Gastroesophageal sphincter (tissue), 4 donors: ENCODE measurements around the gene KCNIP4. TPM values are rescaled to one million over a fixed set of nuclear protein-coding genes. Genes with fewer than 3 reads are reported as not detected.

ENCODE experiments used
- ATAC-seq: fragments of 150-250 bp; one replicate; pipeline ENCODE4 v1.9.1; 2016; ENCODE audit warnings: mild to moderate bottlenecking, moderate library complexity
- H3K27ac ChIP-seq, 4 donors: fragments of 200-600 bp; sonication (generic) in 3 of 4; 1 replicate in 3 of 4; 2 replicates in 1 of 4; pipeline ENCODE4 v1.5.1; 2016 to 2019
- H3K27me3 ChIP-seq: fragments of 200-600 bp; sonication (generic); one replicate; pipeline ENCODE4 v1.5.1; 2019
- H3K36me3 ChIP-seq, 2 donors: fragments of 200-600 bp; sonication (generic); one replicate each; pipeline ENCODE4 v1.5.1; 2019; ENCODE audit warnings: control low read depth in 1 of 2
- H3K4me1 ChIP-seq, 3 donors: fragments of 200-600 bp; sonication (generic); 1 replicate in 2 of 3; 2 replicates in 1 of 3; pipeline ENCODE4 v1.5.1; 2016 to 2019; ENCODE audit warnings: control low read depth in 2 of 3
- H3K4me3 ChIP-seq, 2 donors: fragments of 200-600 bp; sonication (generic); one replicate each; pipeline ENCODE4 v1.5.1; 2019; ENCODE audit warnings: mild to moderate bottlenecking in 1 of 2, moderate library complexity in 1 of 2
- H3K9me3 ChIP-seq, 3 donors: fragments of 200-600 bp; sonication (generic); one replicate each; pipeline ENCODE4 v1.5.1; 2017 to 2019; ENCODE audit warnings: control low read depth in 2 of 3
- EP300 ChIP-seq: sonication (generic); formaldehyde crosslinking; IDR thresholded peaks from one replicate; pipeline ENCODE4 v1.6.1; 2017; ENCODE audit warnings: antibody characterized with exemption, mild to moderate bottlenecking
- POLR2A ChIP-seq, 2 donors: fragments of 450-650 bp; IDR thresholded peaks; one replicate each; pipeline ENCODE4 v1.6.1; 2017; ENCODE audit warnings: antibody characterized with exemption in 2 of 2, mild to moderate bottlenecking in 2 of 2, moderate library complexity in 1 of 2
- POLR2AphosphoS5 ChIP-seq: sonication (generic); formaldehyde crosslinking; IDR thresholded peaks from one replicate; pipeline ENCODE4 v1.6.1; 2017; ENCODE audit warnings: antibody characterized with exemption
- WGBS, 2 donors: methylation state at CpG; one replicate each; pipeline ENCODE4 v1.1.5; 2018; ENCODE audit warnings: low coverage in 1 of 2; 5-methylcytosine and 5-hydroxymethylcytosine counted together
- total RNA-seq, 4 donors: library from RNA; depleted of rRNA; stranded (reverse); fragments of >200 nt; gene quantifications; one replicate each; pipeline ENCODE4 v1.1.0, GENCODE V29; 2016
- TF ChIP-seq, protein P1 (sequence below), 4 experiments: fragments of 200-600 bp in 2 of 4; fragments of 450-650 bp in 2 of 4; sonication (generic) in 1 of 4; IDR thresholded peaks; one replicate each; pipeline ENCODE4 v1.5.1; 2017 to 2019; ENCODE audit warnings: antibody characterized with exemption in 4 of 4, mild to moderate bottlenecking in 2 of 4, moderate library complexity in 2 of 4

Gene KCNIP4
- total RNA-seq, 4 donors from 2014 or later = 0.23 to 0.59 (median 0.54) TPM; not detected in 1

DNA sequence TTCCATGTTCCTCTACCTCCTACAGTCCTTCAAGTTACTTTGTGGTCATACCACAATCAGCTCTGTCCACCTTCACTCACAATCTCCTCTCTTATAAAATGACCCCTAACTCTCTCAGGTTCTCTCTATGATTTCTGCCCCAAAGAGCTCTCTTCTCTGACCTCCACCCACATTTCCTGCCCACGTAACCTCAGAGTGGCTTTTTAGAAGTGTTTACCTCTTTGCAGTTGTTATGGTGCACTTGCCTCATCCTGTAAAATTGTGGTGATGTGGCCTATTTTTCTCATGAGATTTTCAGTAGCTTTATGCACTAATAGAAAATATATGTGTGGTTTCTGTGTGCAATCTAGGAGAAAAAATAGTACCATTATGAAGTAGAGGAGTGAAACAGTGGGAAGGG lies 1032.5 kb downstream of the KCNIP4 start:
- 38% methylated on average over 1 of the region's 1 CpG; no CpG with 5 or more reads in 1 of the 2 donors for WGBS, 2 donors
- TF ChIP-seq, protein P1, sequence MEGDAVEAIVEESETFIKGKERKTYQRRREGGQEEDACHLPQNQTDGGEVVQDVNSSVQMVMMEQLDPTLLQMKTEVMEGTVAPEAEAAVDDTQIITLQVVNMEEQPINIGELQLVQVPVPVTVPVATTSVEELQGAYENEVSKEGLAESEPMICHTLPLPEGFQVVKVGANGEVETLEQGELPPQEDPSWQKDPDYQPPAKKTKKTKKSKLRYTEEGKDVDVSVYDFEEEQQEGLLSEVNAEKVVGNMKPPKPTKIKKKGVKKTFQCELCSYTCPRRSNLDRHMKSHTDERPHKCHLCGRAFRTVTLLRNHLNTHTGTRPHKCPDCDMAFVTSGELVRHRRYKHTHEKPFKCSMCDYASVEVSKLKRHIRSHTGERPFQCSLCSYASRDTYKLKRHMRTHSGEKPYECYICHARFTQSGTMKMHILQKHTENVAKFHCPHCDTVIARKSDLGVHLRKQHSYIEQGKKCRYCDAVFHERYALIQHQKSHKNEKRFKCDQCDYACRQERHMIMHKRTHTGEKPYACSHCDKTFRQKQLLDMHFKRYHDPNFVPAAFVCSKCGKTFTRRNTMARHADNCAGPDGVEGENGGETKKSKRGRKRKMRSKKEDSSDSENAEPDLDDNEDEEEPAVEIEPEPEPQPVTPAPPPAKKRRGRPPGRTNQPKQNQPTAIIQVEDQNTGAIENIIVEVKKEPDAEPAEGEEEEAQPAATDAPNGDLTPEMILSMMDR (IDR thresholded peaks at IDR 0.05) = no peak
- H3K9me3 ChIP-seq = no peaks in the 10 kb centered on the region
- ATAC-seq = no peak
- H3K36me3 ChIP-seq = no peaks in the 10 kb centered on the region
- no peaks in the 10 kb centered on the region for H3K4me1 ChIP-seq
- no peak overlapping the region for H3K27ac ChIP-seq
- no peak overlapping the region for H3K4me3 ChIP-seq
- no peaks in the 10 kb centered on the region for H3K27me3 ChIP-seq

- no peak for ATAC-seq
- H3K36me3 ChIP-seq = no peaks in the 10 kb centered on the region
- no peaks in the 10 kb centered on the region for H3K4me1 ChIP-seq
- 77 to 86% methylated on average over 3 of the region's 3 CpGs for WGBS, 2 donors
- TF ChIP-seq, protein P1 (IDR thresholded peaks at IDR 0.05) = no peak
- TF ChIP-seq EP300 (no peak), POLR2AphosphoS5 (no peak), POLR2A (IDR thresholded peaks at IDR 0.05) (no peak)
- H3K27me3 ChIP-seq = no peaks in the 10 kb centered on the region
- H3K9me3 ChIP-seq = no peaks in the 10 kb centered on the region
- no peak overlapping the region for H3K27ac ChIP-seq
- H3K4me3 ChIP-seq = no peak overlapping the region
These were observed 1043.6 kb downstream of the KCNIP4 start for GRCh38 chr4:20904966-20905365.

DNA sequence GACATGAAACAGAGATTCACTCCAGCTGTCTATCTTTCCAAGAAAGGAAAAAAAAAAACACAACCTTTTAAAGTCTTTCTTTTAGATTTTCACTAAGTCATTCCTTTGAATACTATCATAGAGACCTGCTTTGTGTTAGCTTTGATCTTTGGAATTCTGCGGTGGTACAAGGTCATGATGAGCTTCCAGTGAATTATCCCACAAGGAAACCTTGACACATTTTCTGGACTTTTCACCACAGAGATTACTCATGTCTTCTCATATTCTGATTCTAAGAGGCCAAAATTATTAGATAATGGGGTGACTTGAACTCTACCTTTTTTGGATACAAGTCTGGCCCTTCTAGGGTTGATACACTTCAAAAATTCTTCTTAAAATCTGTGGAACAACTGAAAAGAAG lies 1046.7 kb downstream of the KCNIP4 start:
- 83 to 92% methylated on average over 1 of the region's 1 CpG for WGBS, 2 donors
- no peak for ATAC-seq

DNA sequence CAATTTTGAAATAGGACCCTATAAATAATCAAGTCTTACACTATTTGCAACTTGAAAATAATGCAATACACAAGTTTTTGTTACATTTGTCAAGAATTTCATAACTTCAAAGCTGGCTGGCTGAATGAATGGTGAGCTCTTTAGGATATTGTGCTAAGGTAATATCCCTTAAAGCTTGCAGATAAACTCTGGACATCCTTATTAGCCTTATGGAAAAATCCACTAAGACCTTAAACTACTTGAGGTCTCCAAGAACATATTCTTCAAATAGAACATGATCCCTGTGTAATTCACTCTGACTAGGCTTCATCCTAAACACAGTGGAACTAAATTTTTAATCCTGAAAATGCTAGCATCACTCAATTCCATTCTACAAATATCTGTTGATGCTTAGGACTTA lies 1049.0 kb downstream of the KCNIP4 start:
- Histone ChIP-seq H3K27me3 (no peaks in the 10 kb centered on the region), H3K4me1 (no peaks in the 10 kb centered on the region), H3K9me3 (no peaks in the 10 kb centered on the region), H3K4me3 (no peak overlapping the region), H3K27ac (no peak overlapping the region), H3K36me3 (no peaks in the 10 kb centered on the region)
- TF ChIP-seq POLR2AphosphoS5 (no peak), EP300 (no peak), POLR2A (IDR thresholded peaks at IDR 0.05) (no peak)
- TF ChIP-seq, protein P1 (IDR thresholded peaks at IDR 0.05) = no peak
- no peak for ATAC-seq

More for the DNA sequence above, 1046.7 kb downstream of the KCNIP4 start:
- H3K27ac ChIP-seq = no peak overlapping the region
- no peaks in the 10 kb centered on the region for H3K9me3 ChIP-seq
- no peaks in the 10 kb centered on the region for H3K36me3 ChIP-seq
- TF ChIP-seq, protein P1 (IDR thresholded peaks at IDR 0.05) = no peak
- no peak for TF ChIP-seq POLR2AphosphoS5
- TF ChIP-seq EP300 = no peak
- TF ChIP-seq POLR2A (IDR thresholded peaks at IDR 0.05) = no peak
- no peaks in the 10 kb centered on the region for H3K27me3 ChIP-seq
- no peak overlapping the region for H3K4me3 ChIP-seq
- H3K4me1 ChIP-seq = no peaks in the 10 kb centered on the region

DNA sequence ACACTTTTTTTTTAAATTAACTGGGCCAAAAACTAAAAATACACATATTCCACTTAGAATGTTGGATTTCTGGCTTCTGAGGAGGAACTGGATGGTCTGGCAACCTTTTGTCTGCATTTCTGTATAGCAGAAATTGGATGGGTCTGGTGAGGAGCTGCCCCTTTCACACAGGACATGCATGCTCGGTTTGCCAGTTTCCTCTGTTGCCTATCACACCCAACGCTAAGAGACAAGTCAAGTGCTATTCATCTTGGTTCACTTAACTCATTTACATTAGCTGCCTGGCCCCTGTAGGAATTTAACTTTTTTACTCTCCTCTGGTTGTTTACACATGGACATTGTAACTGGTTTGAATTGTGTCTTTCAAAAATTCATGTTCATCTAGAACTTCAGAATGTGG lies 1052.6 kb downstream of the KCNIP4 start:
- Histone ChIP-seq H3K4me3 (no peak overlapping the region), H3K4me1 (no peaks in the 10 kb centered on the region), H3K27ac (no peak overlapping the region), H3K36me3 (no peaks in the 10 kb centered on the region), H3K27me3 (no peaks in the 10 kb centered on the region), H3K9me3 (no peaks in the 10 kb centered on the region)
- TF ChIP-seq EP300 = no peak
- TF ChIP-seq POLR2A (IDR thresholded peaks at IDR 0.05) = no peak
- no peak for TF ChIP-seq POLR2AphosphoS5
- TF ChIP-seq, protein P1 (IDR thresholded peaks at IDR 0.05) = no peak
- ATAC-seq = no peak
- 40 to 81% methylated on average over 2 of the region's 2 CpGs for WGBS, 2 donors
